Measurements from ENCODE around the gene STXBP1. TPM values are rescaled to one million over a fixed set of nuclear protein-coding genes. Genes with fewer than 3 reads are reported as not detected.

The STXBP1 gene
- total and polyA plus RNA-seq, 12 donors = 14.4 to 59.2 (median 46.4) TPM

DNA sequence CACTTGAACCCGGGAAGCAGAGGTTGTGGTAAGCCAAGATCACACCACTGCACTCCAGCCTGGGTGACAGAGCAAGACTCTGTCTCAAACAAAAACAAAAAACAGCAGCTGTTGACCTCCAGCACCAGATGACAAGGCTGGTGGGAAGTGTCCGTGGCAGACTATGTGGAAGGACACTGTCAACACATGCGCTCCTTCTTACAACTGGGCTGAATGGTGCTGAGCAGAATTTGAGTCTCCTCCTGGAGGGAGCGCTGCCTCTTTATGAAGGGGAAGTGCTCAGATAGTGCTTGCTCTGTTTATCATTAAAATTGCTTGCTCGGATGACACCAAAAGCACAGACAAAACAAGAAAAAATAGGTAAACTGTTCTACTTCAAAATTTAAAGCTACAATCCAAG, 85.5 kb downstream of the STXBP1 start:
- Histone ChIP-seq H3K4me3 (no peak overlapping the region), H3K36me3 (peaks cover 0 to 15% (median 0%) of the 10 kb centered on the region in 9 donors), H3K9me3 (no peaks in the 10 kb centered on the region), H3K27ac (peak overlapping the region in 2 of 10 donors; percentile 5 to 91), H3K27me3 (no peaks in the 10 kb centered on the region), H3K4me1 (peaks cover 0 to 17% (median 5%) of the 10 kb centered on the region in 9 donors)
- DNase-seq (no peak), ATAC-seq (no peak)
- WGBS, 2 donors = 75 to 77% methylated on average over 5 of the region's 5 CpGs
- intact Hi-C loops (cut with DNase I) = loop anchor here in 1 of 10 donors (10.0 kb wide), 1 partner anchor 203 kb away; no protein-coding TSS in a partner anchor
- no peak for TF ChIP-seq CTCF (IDR thresholded peaks at IDR 0.05)

DNA sequence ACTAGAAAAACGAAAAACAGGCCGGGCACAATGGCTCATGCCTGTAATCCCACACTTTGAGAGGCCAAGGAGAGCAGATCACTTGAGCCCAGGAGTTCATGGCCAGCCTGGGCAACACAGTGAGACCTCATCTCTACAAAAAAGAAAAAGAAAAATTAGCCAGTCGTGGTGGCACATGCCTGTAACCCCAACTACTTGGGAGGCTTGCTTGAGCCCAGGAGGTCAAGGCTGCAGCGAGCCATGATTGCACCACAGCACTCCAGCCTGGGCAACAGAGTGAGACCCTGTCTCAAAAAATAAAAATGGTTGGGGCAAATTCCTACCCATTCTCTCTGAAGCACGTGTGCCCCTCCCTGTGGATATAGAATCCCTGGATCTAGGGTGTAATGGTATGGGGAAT, 86.3 kb downstream of the STXBP1 start:
- Histone ChIP-seq H3K4me1 (peaks cover 0 to 17% (median 5%) of the 10 kb centered on the region in 9 donors), H3K27ac (peak overlapping the region in 6 of 10 donors; percentile 72 to 93 (median 88)), H3K27me3 (no peaks in the 10 kb centered on the region), H3K36me3 (peaks cover 0 to 11% (median 0%) of the 10 kb centered on the region in 9 donors), H3K9me3 (no peaks in the 10 kb centered on the region), H3K4me3 (no peak overlapping the region)
- DNase-seq (no peak), ATAC-seq (no peak)
- TF ChIP-seq CTCF (IDR thresholded peaks at IDR 0.05) = no peak
- intact Hi-C loops (cut with DNase I) = loop anchor here in 1 of 10 donors (10.0 kb wide), 1 partner anchor 204 kb away; no protein-coding TSS in a partner anchor
- WGBS, 2 donors = 92 to 95% methylated on average over 5 of the region's 5 CpGs

- H3K4me3 ChIP-seq = peak overlapping the region in 8 of 10 donors; percentile 11 to 49 (median 38)
- peak; percentile 98 to 99 (median 99) for ATAC-seq
- peak; percentile 96 to 99 for DNase-seq
- 12 to 13% methylated on average over 41 of the region's 41 CpGs for WGBS, 2 donors
- H3K9me3 ChIP-seq = no peaks in the 10 kb centered on the region
- intact Hi-C loops (cut with DNase I) = loop anchor here in 1 of 10 donors (10.0 kb wide), 1 partner anchor 204 kb away; no protein-coding TSS in a partner anchor
- H3K27me3 ChIP-seq = no peaks in the 10 kb centered on the region
- H3K27ac ChIP-seq = peak overlapping the region; percentile 68 to 93 (median 86)
- peaks cover 0 to 6% (median 0%) of the 10 kb centered on the region in 9 donors for H3K36me3 ChIP-seq
- TF ChIP-seq CTCF (IDR thresholded peaks at IDR 0.05) = peak in 5 of 9 donors; percentile 13 to 32 (median 24)
- peaks cover 0 to 17% (median 5%) of the 10 kb centered on the region in 9 donors for H3K4me1 ChIP-seq
These were observed 87.1 kb downstream of the STXBP1 start for GRCh38 chr9:127698985-127699670.

GRCh38 chr9:127700140-127700539, 88.1 kb downstream of the STXBP1 start:
- Histone ChIP-seq H3K27me3 (no peaks in the 10 kb centered on the region), H3K36me3 (peaks cover 0 to 4% (median 0%) of the 10 kb centered on the region in 9 donors), H3K9me3 (no peaks in the 10 kb centered on the region), H3K4me1 (peaks cover 0 to 17% (median 5%) of the 10 kb centered on the region in 9 donors), H3K4me3 (no peak overlapping the region), H3K27ac (peak overlapping the region in 8 of 10 donors; percentile 42 to 93 (median 86))
- ATAC-seq = no peak
- 96% methylated on average over 2 of the region's 2 CpGs for WGBS, 2 donors
- DNase-seq = no peak
- no peak for TF ChIP-seq CTCF (IDR thresholded peaks at IDR 0.05)
- intact Hi-C loops (cut with DNase I) = no loop called here

Data from heart right ventricle (tissue), 16 donors.